GM12891 (cell line): Measurements from ENCODE around the gene MGLL.

Source experiments
- POLR2A ChIP-seq: IDR thresholded peaks from 2 replicates; pipeline ENCODE4 v1.6.1; 2011; ENCODE audit warnings: low read depth, low read length, control low read depth
- POLR2AphosphoS5 ChIP-seq: IDR thresholded peaks from 2 replicates; pipeline ENCODE4 v1.6.1; 2011; ENCODE audit warnings: low read depth, low read length, control low read depth
- TAF1 ChIP-seq: IDR thresholded peaks from 2 replicates; pipeline ENCODE4 v1.6.1; 2011; ENCODE audit warnings: low read depth, low read length, control low read depth

- TF ChIP-seq POLR2A: no peak
- TF ChIP-seq TAF1: no peak
- TF ChIP-seq POLR2AphosphoS5: no peak
Measured at GRCh38 chr3:127690106-127690505, 132.2 kb downstream of the MGLL start.
